SK-N-SH treated with all-trans-retinoic acid at 6 μM for 48 hours (cell line): ENCODE data around the gene SSU72.
"Not testable (repeated sequence)": the region's sequence is repeated elsewhere in the genome, so short reads cannot be mapped to it uniquely, and the experiment has no call there.

Experiments
- ATAC-seq: fragments of 200-7000 bp; cut with Tn5 transposase; 3 replicates; pipeline ENCODE4 v1.9.1; 2020; ENCODE audit warnings: mild to moderate bottlenecking, moderate library complexity
- ARNTL ChIP-seq: fragments of 450-650 bp; formaldehyde crosslinking; IDR thresholded peaks from 2 replicates; pipeline ENCODE4 v1.5.0; 2020; ENCODE audit warnings: low read depth, mild to moderate bottlenecking, moderate library complexity, borderline replicate concordance
- BACH2 ChIP-seq: fragments of 250-450 bp; sonication (Bioruptor Pico); IDR thresholded peaks from 2 replicates; pipeline ENCODE4 v1.9.0; 2021; ENCODE audit warnings: mild to moderate bottlenecking, borderline replicate concordance
- CSDC2 ChIP-seq: fragments of 250-450 bp; sonication (Bioruptor Pico); IDR thresholded peaks from 2 replicates; pipeline ENCODE4 v1.5.0; 2020; ENCODE audit warnings: mild to moderate bottlenecking, moderate library complexity
- ESRRG ChIP-seq: fragments of 250-450 bp; sonication (Bioruptor Pico); IDR thresholded peaks from 2 replicates; pipeline ENCODE4 v1.6.1; 2021; ENCODE audit warnings: mild to moderate bottlenecking
- GLIS3 ChIP-seq: fragments of 250-450 bp; sonication (Bioruptor Pico); IDR thresholded peaks from 2 replicates; pipeline ENCODE4 v1.5.0; 2020; ENCODE audit warnings: mild to moderate bottlenecking, moderate library complexity
- ISL1 ChIP-seq: fragments of 250-450 bp; sonication (Bioruptor Pico); IDR thresholded peaks from 2 replicates; pipeline ENCODE4 v2.1.2; 2022; ENCODE audit warnings: mild to moderate bottlenecking, moderate library complexity
- OSR1 ChIP-seq: fragments of 250-450 bp; sonication (Bioruptor Pico); IDR thresholded peaks from 2 replicates; pipeline ENCODE4 v1.8.0; 2022; ENCODE audit warnings: moderate library complexity, mild to moderate bottlenecking, inconsistent platforms
- PPARA ChIP-seq: fragments of 250-450 bp; sonication (Bioruptor Pico); IDR thresholded peaks from 2 replicates; pipeline ENCODE4 v1.5.0; 2020; ENCODE audit warnings: mild to moderate bottlenecking, borderline replicate concordance
- RARB ChIP-seq: fragments of 250-450 bp; sonication (Bioruptor Pico); IDR thresholded peaks from 2 replicates; pipeline ENCODE4 v1.8.0; 2021; ENCODE audit warnings: mild to moderate bottlenecking, moderate library complexity
- SNAI2 ChIP-seq: fragments of 250-450 bp; sonication (Bioruptor Pico); IDR thresholded peaks from 2 replicates; pipeline ENCODE4 v1.5.0; 2020; ENCODE audit warnings: mild to moderate bottlenecking, moderate library complexity
- TCF4 ChIP-seq: fragments of 250-450 bp; sonication (Bioruptor Pico); IDR thresholded peaks from 2 replicates; pipeline ENCODE4 v1.8.0; 2021; ENCODE audit warnings: mild to moderate bottlenecking, moderate library complexity, borderline replicate concordance
- TOX ChIP-seq: fragments of 250-450 bp; sonication (Bioruptor Pico); IDR thresholded peaks from 2 replicates; pipeline ENCODE4 v1.8.0; 2021; ENCODE audit warnings: mild to moderate bottlenecking, moderate library complexity, borderline replicate concordance
- ZC3H10 ChIP-seq: fragments of 250-450 bp; sonication (Bioruptor Pico); IDR thresholded peaks from 2 replicates; pipeline ENCODE4 v1.5.1; 2021; ENCODE audit warnings: mild to moderate bottlenecking, moderate library complexity
- ZFP30 ChIP-seq: fragments of 450-650 bp; formaldehyde crosslinking; IDR thresholded peaks from 2 replicates; pipeline ENCODE4 v1.5.0; 2022; ENCODE audit warnings: mild to moderate bottlenecking, moderate library complexity
- ZNF565 ChIP-seq: fragments of 450-650 bp; formaldehyde crosslinking; conservative IDR thresholded peaks from 2 replicates; pipeline ENCODE4 v1.5.0; 2020; ENCODE audit warnings: low read depth, mild to moderate bottlenecking, moderate library complexity
- ZNF70 ChIP-seq: fragments of 450-650 bp; formaldehyde crosslinking; IDR thresholded peaks from 2 replicates; pipeline ENCODE4 v1.5.0; 2020; ENCODE audit warnings: mild to moderate bottlenecking, moderate library complexity
- ZNF8 ChIP-seq: fragments of 450-650 bp; formaldehyde crosslinking; IDR thresholded peaks from 2 replicates; pipeline ENCODE4 v1.5.0; 2020; ENCODE audit warnings: mild to moderate bottlenecking, moderate library complexity
- TF ChIP-seq, protein P1 (sequence below): fragments of 250-450 bp; sonication (Bioruptor Pico); IDR thresholded peaks from 2 replicates; pipeline ENCODE4 v1.8.0; 2020; ENCODE audit warnings: mild to moderate bottlenecking, moderate library complexity, borderline replicate concordance
- TF ChIP-seq, protein P2 (sequence below): fragments of 250-450 bp; sonication (Bioruptor Pico); IDR thresholded peaks from 2 replicates; pipeline ENCODE4 v1.5.1; 2020; ENCODE audit warnings: low read depth, mild to moderate bottlenecking, moderate library complexity
- TF ChIP-seq, protein P3 (sequence below): fragments of 250-450 bp; sonication (Bioruptor Pico); IDR thresholded peaks from 2 replicates; pipeline ENCODE4 v1.5.1; 2021; ENCODE audit warnings: mild to moderate bottlenecking, moderate library complexity

SSU72 gene

DNA sequence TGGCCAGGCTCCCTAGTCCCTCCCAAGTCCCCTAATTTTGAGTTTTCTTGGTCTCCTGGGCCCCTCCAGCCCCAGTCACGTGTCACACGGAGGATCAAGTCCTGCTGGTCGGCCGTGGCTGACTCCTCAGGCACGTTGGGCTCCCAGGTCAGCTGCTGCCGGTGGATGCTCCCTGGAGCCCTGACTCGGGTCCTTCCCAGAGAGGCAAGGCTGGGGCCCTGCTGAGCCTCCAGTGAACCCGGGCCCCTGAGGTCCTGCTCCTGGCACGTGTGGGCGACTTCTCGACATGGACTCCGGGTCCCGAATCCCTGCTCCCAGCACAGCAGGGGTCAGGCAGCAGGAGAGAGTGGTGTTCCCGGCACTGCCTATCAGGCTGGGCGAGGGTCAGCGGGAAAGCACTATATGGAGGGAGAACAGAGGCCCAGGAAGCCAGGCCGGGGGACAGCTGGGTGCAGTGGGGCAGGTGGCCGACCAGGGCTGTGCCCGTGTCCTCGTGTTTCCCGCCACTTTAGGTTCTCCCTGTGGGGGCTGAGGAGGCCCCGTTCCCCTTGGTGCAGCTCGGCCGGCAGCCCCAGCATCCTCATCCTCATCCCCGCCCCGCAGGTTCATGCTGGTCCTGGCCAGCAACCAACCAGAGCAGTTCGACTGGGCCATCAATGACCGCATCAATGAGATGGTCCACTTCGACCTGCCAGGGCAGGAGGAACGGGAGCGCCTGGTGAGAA is 47.4 kb downstream of the SSU72 start:
- TF ChIP-seq PPARA (CRISPR knock-in tag) (no peak), ZNF565 (CRISPR knock-in tag) (no peak), BACH2 (CRISPR knock-in tag) (no peak), TOX (CRISPR knock-in tag) (no peak), RARB (CRISPR knock-in tag) (no peak), ZNF70 (no peak), SNAI2 (no peak), ZFP30 (CRISPR knock-in tag) (no peak), ZNF8 (CRISPR knock-in tag) (no peak), OSR1 (no peak), ISL1 (CRISPR knock-in tag) (no peak), GLIS3 (no peak), ZC3H10 (CRISPR knock-in tag) (no peak), CSDC2 (CRISPR knock-in tag) (no peak), ARNTL (CRISPR knock-in tag) (no peak), ESRRG (no peak)
- TF ChIP-seq, protein P1, sequence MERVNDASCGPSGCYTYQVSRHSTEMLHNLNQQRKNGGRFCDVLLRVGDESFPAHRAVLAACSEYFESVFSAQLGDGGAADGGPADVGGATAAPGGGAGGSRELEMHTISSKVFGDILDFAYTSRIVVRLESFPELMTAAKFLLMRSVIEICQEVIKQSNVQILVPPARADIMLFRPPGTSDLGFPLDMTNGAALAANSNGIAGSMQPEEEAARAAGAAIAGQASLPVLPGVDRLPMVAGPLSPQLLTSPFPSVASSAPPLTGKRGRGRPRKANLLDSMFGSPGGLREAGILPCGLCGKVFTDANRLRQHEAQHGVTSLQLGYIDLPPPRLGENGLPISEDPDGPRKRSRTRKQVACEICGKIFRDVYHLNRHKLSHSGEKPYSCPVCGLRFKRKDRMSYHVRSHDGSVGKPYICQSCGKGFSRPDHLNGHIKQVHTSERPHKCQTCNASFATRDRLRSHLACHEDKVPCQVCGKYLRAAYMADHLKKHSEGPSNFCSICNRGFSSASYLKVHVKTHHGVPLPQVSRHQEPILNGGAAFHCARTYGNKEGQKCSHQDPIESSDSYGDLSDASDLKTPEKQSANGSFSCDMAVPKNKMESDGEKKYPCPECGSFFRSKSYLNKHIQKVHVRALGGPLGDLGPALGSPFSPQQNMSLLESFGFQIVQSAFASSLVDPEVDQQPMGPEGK (CRISPR knock-in tag): no peak
- TF ChIP-seq, protein P2, sequence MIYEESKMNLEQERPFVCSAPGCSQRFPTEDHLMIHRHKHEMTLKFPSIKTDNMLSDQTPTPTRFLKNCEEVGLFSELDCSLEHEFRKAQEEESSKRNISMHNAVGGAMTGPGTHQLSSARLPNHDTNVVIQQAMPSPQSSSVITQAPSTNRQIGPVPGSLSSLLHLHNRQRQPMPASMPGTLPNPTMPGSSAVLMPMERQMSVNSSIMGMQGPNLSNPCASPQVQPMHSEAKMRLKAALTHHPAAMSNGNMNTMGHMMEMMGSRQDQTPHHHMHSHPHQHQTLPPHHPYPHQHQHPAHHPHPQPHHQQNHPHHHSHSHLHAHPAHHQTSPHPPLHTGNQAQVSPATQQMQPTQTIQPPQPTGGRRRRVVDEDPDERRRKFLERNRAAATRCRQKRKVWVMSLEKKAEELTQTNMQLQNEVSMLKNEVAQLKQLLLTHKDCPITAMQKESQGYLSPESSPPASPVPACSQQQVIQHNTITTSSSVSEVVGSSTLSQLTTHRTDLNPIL: no peak
- TF ChIP-seq, protein P3, sequence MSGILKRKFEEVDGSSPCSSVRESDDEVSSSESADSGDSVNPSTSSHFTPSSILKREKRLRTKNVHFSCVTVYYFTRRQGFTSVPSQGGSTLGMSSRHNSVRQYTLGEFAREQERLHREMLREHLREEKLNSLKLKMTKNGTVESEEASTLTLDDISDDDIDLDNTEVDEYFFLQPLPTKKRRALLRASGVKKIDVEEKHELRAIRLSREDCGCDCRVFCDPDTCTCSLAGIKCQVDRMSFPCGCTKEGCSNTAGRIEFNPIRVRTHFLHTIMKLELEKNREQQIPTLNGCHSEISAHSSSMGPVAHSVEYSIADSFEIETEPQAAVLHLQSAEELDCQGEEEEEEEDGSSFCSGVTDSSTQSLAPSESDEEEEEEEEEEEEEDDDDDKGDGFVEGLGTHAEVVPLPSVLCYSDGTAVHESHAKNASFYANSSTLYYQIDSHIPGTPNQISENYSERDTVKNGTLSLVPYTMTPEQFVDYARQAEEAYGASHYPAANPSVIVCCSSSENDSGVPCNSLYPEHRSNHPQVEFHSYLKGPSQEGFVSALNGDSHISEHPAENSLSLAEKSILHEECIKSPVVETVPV (CRISPR knock-in tag): no peak

DNA sequence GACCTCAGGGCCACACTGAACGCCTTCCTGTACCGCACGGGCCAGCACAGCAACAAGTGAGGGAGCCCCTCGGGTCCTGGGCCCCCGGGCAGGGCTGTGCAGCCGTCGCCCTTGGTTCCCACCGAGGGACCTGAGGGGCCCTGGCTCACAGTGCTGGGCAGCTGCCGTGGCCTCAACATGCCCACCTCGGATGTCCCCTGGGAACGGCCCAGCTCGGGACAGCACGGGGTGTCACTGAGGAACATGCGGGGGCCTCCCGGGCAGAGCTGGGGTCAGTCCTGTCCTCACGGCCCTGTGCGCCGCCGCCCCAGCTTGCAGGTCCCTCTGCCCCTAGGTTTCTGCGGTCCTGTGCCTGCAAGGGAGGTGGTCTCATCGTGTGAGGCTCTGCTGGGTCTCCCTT is 48.2 kb downstream of the SSU72 start:
- not testable (repeated sequence) for ATAC-seq

More for the DNA sequence above, 47.4 kb downstream of the SSU72 start:
- no peak; the same call in 2 of the 3 replicates for ATAC-seq

GRCh38 chr1:1524750-1525383 is 49.8 kb downstream of the SSU72 start:
- not testable (repeated sequence) for ATAC-seq

DNA sequence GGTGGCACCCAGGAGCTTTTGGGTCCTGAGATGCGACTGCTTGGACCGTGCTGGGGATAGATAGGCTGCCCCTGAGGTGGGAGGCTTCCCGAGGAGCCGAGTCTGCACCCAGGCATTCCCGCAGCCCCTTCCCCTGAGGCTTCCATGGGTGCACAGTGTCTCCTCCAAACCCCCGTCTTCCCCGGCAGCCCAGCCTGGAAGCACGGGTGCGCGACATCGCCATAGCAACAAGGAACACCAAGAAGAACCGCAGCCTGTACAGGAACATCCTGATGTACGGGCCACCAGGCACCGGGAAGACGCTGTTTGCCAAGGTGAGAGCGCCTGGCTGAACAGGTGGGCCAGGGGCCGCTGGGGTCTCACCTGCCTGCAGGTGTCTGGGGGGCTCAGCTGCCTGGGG is 51.0 kb downstream of the SSU72 start:
- ATAC-seq: not testable (repeated sequence)

DNA sequence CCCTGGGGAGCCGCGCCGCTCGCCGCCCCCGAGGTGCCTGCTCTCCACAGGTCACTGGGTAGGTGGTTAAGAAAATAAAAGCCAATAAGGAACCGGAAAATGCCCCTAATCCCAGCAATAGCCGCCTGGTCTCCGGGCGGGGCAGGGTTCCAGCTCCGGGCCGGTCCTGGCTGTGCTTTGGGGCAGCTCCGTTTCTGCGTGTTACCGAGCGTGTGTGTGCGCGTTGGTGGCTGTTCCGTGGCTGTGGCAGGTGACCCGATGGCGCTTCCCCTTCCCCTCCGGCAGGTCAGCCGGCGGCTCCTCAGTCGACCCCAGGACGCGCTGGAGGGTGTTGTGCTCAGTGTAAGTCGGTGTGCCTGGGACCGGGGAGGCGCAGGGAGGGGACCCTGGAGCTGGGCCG is 51.4 kb downstream of the SSU72 start:
- not testable (repeated sequence) for ATAC-seq

DNA sequence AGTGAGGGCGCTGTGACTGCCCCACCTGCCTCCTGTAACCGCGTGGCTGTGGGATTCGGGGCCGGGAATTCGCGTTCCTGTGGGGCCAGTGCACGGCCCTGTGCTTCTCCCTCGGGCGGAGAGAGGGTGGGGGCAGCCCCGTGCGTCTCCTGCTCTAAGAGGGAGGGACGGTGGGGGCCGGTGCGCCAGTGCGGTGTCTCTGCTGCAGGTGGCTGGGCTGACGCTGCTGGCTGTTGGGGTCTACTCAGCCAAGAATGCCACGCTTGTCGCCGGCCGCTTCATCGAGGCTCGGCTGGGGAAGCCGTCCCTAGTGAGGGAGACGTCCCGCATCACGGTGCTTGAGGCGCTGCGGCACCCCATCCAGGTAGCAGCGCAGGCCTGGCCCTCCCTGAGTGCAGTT is 52.1 kb downstream of the SSU72 start:
- ATAC-seq: not testable (repeated sequence)

DNA sequence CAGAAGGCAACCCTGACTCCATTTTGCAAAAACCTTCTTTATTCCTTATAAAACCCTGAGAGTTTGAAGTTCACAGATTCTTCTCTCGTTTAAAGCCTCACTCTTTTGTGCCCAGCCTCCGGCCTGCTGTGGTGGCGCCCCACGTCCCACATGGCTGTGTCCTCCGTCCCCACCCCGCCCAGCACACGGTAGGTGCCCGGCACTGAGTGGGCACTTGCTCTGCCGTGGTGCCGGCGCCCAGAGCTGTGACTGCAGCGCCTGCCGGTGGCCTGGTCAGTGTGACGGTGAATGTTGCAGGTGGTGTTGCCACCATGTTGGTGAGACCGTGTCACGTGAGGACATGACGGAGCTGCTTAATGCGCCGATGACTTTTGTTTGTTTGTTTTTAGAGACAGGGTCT is 53.3 kb downstream of the SSU72 start:
- ATAC-seq: no peak
- TF ChIP-seq PPARA (CRISPR knock-in tag): no peak
- no peak for TF ChIP-seq ZNF565 (CRISPR knock-in tag)
- no peak for TF ChIP-seq ISL1 (CRISPR knock-in tag)
- no peak for TF ChIP-seq TCF4 (CRISPR knock-in tag)
- TF ChIP-seq BACH2 (CRISPR knock-in tag): no peak
- no peak for TF ChIP-seq ESRRG
- TF ChIP-seq, protein P3 (CRISPR knock-in tag): no peak
- no peak for TF ChIP-seq ZNF8 (CRISPR knock-in tag)
- TF ChIP-seq GLIS3: no peak
- TF ChIP-seq, protein P1 (CRISPR knock-in tag): no peak
